Measurements from ENCODE around the gene CDK6. TPM values are rescaled to one million over a fixed set of nuclear protein-coding genes. Genes with fewer than 3 reads are reported as not detected.

The CDK6 gene
- polyA plus RNA-seq, 1 donor (not counting 4 experiments of a cell fraction or from before 2014, with no cell fraction given): 53.5 TPM

- H2AFZ ChIP-seq (ENCODE audit: control insufficient read depth, low read length): no peak overlapping the region
- H3K27me3 ChIP-seq (ENCODE audit: control insufficient read depth, extremely low read depth, insufficient read depth, low read length): no peaks in the 10 kb centered on the region
- no peaks in the 10 kb centered on the region for H4K20me1 ChIP-seq (ENCODE audit: control insufficient read depth, extremely low read depth, insufficient read depth, low read length)
- peaks cover 64% of the 10 kb centered on the region for H3K79me2 ChIP-seq (ENCODE audit: control insufficient read depth, insufficient read depth, low read length)
- no peak overlapping the region for H3K9ac ChIP-seq (ENCODE audit: control insufficient read depth, extremely low read depth, insufficient read depth, low read length)
- peaks cover 2 to 3% of the 10 kb centered on the region in 2 experiments for H3K36me3 ChIP-seq (ENCODE audit: control insufficient read depth in 2 of 2, extremely low read depth in 1 of 2, insufficient read depth in 2 of 2, low read length in 2 of 2)
- no peaks in the 10 kb centered on the region for H3K9me1 ChIP-seq (ENCODE audit: control insufficient read depth, extremely low read depth, insufficient read depth, low read length)
- H3K9me3 ChIP-seq (ENCODE audit: control insufficient read depth, low read depth, low read length): no peaks in the 10 kb centered on the region
- dilution Hi-C loops (cut with MboI; ENCODE audit: extremely low pct_ligation_motif_present, low sequenced_read_pairs): no loop called here
- DNase-seq (ENCODE audit: low read depth, low spot score): no peak
- peaks cover 74% of the 10 kb centered on the region for H3K4me1 ChIP-seq (ENCODE audit: control insufficient read depth, extremely low read depth, insufficient read depth, low read length)
- FAIRE-seq: no peak
- H3K4me2 ChIP-seq (ENCODE audit: control insufficient read depth, extremely low read depth, insufficient read depth, low read depth, low read length): peak overlapping the region; percentile 60
- H3K27ac ChIP-seq (ENCODE audit: control insufficient read depth, insufficient read depth, low read length): peak overlapping the region; percentile 65
- H3K4me3 ChIP-seq (ENCODE audit: control insufficient read depth in 2 of 3, extremely low read depth in 1 of 3, insufficient read depth in 2 of 3, low read depth in 1 of 3, low read length in 3 of 3): no peak overlapping the region
- no peak for TF ChIP-seq EZH2 (IDR thresholded peaks at IDR 0.05; ENCODE audit: low read length)
- no peak for TF ChIP-seq CTCF (optimal IDR thresholded peaks at IDR 0.05 in 1 of 3, IDR thresholded peaks at IDR 0.05 in 1 of 3, conservative IDR thresholded peaks at IDR 0.05 in 1 of 3; ENCODE audit: extremely low read depth in 1 of 3, insufficient read depth in 2 of 3, low read length in 3 of 3)
These were observed 85.4 kb downstream of the CDK6 start for GRCh38 chr7:92750946-92751345.

- peak overlapping the region; percentile 28 for H3K27ac ChIP-seq (ENCODE audit: control insufficient read depth, insufficient read depth, low read length)
- H3K4me1 ChIP-seq (ENCODE audit: control insufficient read depth, extremely low read depth, insufficient read depth, low read length): peaks cover 74% of the 10 kb centered on the region
- H3K4me3 ChIP-seq (ENCODE audit: control insufficient read depth in 2 of 3, extremely low read depth in 1 of 3, insufficient read depth in 2 of 3, low read depth in 1 of 3, low read length in 3 of 3): no peak overlapping the region
- no peak overlapping the region for H2AFZ ChIP-seq (ENCODE audit: control insufficient read depth, low read length)
- FAIRE-seq (no peak), DNase-seq (ENCODE audit: low read depth, low spot score) (no peak)
- peaks cover 2 to 3% of the 10 kb centered on the region in 2 experiments for H3K36me3 ChIP-seq (ENCODE audit: control insufficient read depth in 2 of 2, extremely low read depth in 1 of 2, insufficient read depth in 2 of 2, low read length in 2 of 2)
- H4K20me1 ChIP-seq (ENCODE audit: control insufficient read depth, extremely low read depth, insufficient read depth, low read length): no peaks in the 10 kb centered on the region
- no peaks in the 10 kb centered on the region for H3K27me3 ChIP-seq (ENCODE audit: control insufficient read depth, extremely low read depth, insufficient read depth, low read length)
- no peaks in the 10 kb centered on the region for H3K9me3 ChIP-seq (ENCODE audit: control insufficient read depth, low read depth, low read length)
- dilution Hi-C loops (cut with MboI; ENCODE audit: extremely low pct_ligation_motif_present, low sequenced_read_pairs): no loop called here
- H3K79me2 ChIP-seq (ENCODE audit: control insufficient read depth, insufficient read depth, low read length): peaks cover 64% of the 10 kb centered on the region
- TF ChIP-seq EZH2 (IDR thresholded peaks at IDR 0.05; ENCODE audit: low read length): no peak
- TF ChIP-seq CTCF (optimal IDR thresholded peaks at IDR 0.05 in 1 of 3, IDR thresholded peaks at IDR 0.05 in 1 of 3, conservative IDR thresholded peaks at IDR 0.05 in 1 of 3; ENCODE audit: extremely low read depth in 1 of 3, insufficient read depth in 2 of 3, low read length in 3 of 3): no peak
- H3K9ac ChIP-seq (ENCODE audit: control insufficient read depth, extremely low read depth, insufficient read depth, low read length): no peak overlapping the region
- H3K9me1 ChIP-seq (ENCODE audit: control insufficient read depth, extremely low read depth, insufficient read depth, low read length): no peaks in the 10 kb centered on the region
- peak overlapping the region; percentile 3 for H3K4me2 ChIP-seq (ENCODE audit: control insufficient read depth, extremely low read depth, insufficient read depth, low read depth, low read length)
These were observed 85.9 kb downstream of the CDK6 start for GRCh38 chr7:92750447-92750839.

Data from keratinocyte (primary cell).